ENCODE measurements around the gene BTAF1.

GRCh38 chr10:91925022-91925320, 1.4 kb downstream of the BTAF1 start:
- TF ChIP-seq YY1 (IDR thresholded peaks at IDR 0.05; ENCODE audit: extremely low read depth, insufficient replicate concordance, low read depth, low read length) (no peak), POLR2A (IDR thresholded peaks at IDR 0.05; ENCODE audit: borderline replicate concordance, extremely low read depth, insufficient read depth, insufficient read length) (no peak), CTCF (IDR thresholded peaks at IDR 0.05 in 2 of 3, conservative IDR thresholded peaks at IDR 0.05 in 1 of 3; ENCODE audit: borderline replicate concordance in 1 of 3, insufficient read depth in 1 of 3, low read depth in 2 of 3, low read length in 2 of 3) (no peak)
